Measurements from ENCODE around the gene ADAM19.

The ADAM19 gene

DNA sequence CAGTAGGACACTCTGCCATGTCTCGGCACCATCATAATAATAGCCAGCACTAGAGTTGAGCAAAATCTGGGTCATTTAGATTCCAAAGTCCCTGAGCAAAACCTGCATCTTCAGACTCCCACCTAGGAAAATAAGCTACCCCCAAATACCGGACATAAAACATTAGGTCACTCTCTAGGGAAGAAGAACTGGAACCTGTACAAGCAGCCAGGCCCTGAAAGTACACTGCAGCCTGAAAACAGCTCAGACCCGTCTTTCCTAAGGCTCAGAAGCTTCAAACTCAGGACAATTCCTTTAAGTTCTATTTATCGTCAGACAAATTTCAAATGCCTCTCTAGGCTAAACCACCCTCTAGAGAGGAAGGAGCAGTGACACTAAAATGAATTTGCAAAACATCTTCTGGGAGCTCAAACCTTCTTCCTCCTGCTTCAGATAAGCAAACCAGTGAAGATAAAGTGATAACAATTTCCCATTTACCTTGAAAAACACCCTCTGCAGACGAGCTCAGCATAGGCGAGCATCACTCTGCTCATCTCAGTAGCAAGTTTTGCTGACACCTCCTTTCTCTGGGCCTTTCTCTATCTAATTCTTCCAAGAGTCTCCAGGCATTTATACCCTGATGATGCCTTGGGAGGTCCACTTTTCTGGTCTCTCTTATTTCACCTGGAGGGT is 34.0 kb downstream of the ADAM19 start:
- peak; percentile 15 for DNase-seq

GRCh38 chr5:157540707-157541446 is 34.7 kb downstream of the ADAM19 start:
- DNase-seq: peak; percentile 57

GRCh38 chr5:157540124-157540523 is 35.5 kb downstream of the ADAM19 start:
- DNase-seq: no peak

DNA sequence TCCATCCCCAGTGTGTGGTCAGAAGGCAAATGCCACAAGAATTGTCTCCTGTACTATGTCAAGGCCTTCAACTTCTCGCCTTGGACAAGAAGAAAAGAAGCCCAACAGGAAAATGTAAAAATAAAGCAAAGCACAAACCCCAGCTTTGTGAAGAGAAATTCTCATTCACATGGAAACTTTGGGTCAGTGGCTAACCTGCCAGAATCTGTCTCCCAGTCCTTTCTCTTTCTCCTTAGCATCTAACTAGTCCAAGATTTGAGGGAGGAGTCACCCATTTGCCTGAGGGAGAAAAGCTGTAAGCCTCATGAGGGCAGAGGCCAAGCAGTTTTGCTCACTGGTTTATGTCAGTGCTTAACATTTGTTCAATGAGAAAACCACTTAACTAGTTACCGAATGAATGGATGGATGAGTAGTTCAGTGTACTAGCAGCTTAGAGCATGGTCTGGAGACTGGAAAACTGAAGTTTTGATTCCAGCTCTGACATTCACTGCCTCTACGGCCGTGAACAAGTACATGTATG is 36.0 kb downstream of the ADAM19 start:
- DNase-seq: no peak

DNA sequence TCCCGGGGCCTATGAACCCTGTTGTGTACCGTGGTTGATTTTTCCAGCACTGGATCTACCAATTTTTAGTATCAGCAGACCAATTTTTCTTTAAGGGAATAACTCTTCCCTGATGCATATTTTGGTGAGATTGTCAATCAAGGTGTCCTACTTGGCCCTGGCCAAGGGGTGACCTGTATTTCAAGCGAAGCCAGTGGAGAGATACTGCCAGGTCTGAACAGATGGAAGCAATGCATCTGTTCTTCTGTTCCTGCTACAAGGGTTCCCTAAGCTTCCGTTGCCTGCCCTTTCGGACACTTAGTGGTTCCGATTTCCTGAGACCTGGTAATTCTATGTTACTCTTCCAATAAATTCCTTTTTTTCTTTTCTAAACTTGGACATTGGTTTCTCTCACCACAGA is 37.3 kb downstream of the ADAM19 start:
- DNase-seq: no peak

DNA sequence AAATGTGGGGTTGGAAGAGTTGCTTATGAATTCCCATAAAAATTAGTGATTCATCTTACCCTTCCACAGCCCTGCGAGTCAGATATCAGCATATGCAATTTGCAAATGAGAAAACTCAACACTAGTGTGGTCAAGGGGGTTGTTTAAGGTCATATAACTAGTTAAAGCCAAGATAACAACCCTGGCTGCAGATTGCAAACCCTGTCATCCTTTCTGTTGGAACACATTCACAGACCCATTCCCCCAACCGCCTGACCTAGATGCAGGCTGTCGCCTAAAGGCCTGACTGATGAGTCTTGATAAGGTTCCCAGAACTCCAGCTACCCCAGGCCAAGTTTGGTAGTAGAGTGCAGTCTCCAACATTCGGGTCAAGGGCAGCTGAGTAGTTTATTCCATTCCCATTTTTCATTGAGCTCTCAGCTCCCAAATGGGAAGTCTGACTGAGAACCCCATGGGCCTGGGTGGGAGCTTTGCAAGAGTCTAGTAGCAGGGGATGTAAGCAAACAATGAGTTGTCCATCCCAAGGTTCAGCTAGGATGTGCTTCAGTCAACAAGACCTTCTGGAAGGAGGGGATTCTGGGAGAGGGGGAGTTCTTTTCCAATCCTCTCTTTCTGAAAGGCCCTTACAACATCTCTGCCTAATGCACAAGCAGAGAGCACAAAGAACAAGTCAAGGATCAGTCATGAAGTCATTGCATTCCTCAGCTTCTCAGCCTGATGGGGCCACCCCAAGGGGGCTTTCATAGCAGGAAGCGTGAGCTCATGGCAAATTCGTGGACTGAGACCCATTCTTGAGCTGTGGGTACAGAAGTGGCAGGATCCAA is 40.3 kb downstream of the ADAM19 start:
- DNase-seq: no peak

DNA sequence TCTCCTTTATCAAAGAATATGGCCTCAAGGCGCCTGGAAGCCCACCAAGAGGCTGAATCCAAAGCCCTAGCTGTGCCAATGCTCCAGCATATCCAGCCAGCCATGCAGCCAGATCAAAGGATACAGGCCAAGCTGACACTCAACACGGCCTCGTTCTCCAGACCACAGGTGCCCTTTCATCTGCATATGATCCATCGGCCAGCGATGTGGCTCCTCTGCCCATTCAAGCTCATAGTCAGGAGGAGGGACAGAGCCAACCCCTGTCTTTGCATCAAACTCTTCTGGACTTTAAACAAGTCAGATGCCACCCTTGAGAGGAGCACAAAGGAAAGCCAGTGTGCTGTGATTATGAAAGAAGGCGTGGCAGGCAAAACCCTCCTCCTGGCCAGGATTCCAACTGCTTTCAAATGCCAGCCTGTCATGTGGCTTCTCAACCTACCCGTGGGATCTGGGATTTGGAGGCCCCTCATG is 42.5 kb downstream of the ADAM19 start:
- DNase-seq: no peak

- DNase-seq: no peak
Measured at GRCh38 chr5:157532022-157532421, 43.6 kb downstream of the ADAM19 start.

GRCh38 chr5:157530226-157530972 is 45.2 kb downstream of the ADAM19 start:
- DNase-seq: no peak

- no peak for DNase-seq
Measured at GRCh38 chr5:157529002-157529401, 46.6 kb downstream of the ADAM19 start.

DNA sequence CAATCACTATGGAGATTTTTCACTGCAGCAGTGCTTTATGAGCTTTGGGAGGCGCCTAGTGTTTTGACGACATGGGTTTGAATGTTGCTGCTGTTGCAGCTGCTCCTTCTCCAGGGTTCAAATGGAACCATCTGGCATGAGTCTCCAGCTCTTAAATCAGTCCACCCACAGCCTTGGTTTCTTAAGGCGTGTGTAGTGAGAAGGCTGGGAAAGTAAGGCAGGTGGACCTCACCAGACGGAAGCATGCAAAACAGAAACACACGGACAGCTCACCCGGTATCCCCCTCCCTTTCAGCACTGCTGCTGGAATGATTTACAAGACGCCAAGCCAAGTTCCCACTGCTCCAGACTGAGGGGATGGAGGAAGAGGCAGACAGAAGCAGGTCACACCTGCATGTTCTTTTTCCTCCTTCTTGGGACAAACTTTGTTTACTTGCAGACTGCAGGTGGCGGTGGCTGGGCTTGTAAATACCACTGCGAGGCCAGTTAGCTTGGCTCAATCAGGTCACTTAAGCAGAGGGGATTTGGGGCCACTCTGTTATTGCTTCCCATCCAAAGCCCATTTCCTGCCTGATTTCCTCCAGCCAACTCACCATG is 47.4 kb downstream of the ADAM19 start:
- DNase-seq: no peak

DNA sequence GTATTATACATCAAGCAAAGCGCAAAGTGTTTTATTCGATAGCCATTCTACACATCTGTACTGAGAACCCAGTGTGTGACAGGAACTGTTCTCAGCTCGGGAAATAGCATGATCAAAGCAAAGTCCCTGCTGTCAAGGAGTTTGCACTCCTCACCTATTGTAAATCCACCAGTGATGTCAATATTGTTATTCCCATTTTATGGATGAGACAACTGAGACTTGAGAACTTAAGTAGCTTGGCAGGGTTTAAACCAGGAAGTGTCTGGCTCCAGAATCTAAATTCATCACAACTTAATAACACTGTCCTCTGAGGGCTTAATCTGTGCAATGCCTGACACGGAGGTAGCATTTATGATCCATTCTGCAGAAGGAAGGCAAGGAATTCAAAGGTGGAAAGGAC is 50.7 kb downstream of the ADAM19 start:
- DNase-seq: no peak

DNA sequence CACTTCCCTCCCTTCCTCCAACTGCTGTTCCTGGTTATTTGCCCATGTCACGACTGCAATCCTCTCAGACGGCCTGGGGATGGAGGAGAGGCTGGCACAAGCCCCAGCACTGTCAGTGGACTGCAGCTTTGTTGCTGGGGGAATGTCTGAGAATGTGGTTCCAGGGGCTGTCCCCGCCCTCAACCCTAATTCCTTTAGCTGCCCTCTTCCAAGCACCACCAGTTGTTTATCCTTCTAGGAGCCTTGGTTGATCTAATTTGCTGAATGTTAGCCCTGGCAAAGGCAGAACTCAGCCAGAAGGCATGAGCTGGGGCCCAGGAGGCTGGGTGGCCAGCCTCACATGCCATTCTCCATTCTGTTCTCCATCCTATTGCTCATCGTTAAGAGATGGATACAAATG is 51.6 kb downstream of the ADAM19 start:
- DNase-seq: no peak

- DNase-seq: no peak
Measured at GRCh38 chr5:157521704-157522029, 53.9 kb downstream of the ADAM19 start.

DNA sequence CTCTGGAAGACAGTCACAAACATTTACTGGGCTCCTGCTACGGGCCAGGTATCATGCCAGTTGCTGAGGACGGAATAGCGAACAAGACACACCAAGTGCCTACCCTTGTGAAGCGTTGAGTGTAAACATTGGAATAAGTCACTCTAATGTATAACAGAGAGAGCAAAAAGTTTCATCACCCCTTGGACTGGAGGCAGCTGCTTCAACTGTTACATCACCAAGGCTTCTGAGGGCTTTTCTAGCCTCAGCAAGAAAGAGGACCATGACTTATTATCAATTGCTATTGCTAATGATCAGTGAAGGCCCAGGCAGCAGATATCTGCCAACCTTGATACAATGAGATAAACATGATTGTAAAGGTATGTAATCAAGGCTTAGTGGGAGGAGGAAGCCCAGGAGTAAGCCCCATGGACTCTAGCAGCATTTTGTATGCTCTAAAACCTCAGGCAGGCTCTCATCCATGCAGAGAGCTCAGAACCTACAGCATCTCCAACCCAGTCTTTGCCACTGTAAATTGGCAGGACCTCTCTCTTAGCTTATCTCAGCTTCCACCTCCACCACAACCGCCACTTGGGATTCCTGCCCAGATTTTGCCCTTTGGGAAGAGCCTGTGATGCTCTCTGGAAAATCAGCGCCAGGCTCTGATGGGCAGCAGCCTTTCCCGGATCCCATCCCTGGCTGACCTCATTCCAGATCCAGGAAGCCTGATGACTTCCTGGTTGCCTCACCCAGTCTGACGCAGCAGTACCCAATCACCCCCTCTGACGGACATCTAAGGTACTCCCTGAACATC is 54.5 kb downstream of the ADAM19 start:
- no peak for DNase-seq

GRCh38 chr5:157519579-157520253 is 55.9 kb downstream of the ADAM19 start:
- no peak for DNase-seq

- DNase-seq: peak; percentile 32
Measured at GRCh38 chr5:157518963-157519362, 56.6 kb downstream of the ADAM19 start.

DNA sequence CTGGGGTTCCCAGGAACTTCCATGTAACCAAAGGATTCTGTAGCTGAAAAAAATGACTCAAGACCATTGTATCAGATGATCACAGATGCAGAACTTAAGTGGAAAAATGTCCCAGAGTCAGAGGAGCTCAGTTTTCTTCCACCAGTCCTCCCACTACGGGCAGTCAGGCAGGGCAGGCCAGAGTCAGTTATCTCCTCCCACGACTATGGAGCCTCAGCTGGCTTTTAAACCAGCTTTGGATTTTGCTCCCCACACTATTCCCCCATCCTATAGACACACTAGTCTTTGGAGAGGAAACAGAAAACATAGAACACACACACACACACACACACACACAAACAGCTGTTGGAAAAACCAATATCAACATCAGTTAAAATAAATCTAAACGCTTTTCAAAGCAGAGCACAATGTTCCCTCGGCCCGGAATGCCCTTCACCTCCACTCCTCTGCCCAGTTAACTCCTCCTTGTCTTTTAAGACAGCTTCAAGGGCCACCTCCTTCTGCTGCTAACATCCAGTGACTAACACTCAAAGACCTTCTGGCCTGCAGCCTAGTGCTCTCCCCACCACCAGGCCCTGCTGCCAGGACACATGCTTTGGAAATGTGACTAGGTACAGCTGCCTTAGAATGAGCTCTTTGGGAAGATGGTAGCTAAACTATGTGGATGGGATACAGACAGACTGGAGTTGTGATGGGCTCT is 58.8 kb downstream of the ADAM19 start:
- DNase-seq: no peak

DNA sequence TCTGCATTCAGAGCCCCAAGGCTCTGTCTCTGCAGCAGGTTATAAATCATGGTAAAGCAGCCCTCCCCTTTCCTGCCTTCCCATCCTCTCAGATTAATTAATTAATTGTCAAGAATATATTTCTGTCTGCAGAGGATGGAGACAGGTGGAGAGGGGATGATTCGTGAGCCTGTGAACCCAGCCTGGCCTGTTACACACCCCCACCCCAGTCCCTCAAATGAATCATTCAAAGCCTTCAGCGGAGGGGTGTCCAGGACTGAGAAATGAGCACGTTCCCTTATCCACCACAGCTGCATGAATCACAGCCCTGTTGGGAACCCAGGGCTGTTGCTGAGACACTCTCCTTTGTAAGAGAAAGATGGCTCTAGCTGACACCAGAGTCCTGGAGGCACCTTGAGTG is 59.6 kb downstream of the ADAM19 start:
- DNase-seq: peak; percentile 68

- DNase-seq: no peak
Measured at GRCh38 chr5:157514974-157515373, 60.6 kb downstream of the ADAM19 start.
